H1 (cell line): ENCODE measurements around the gene DUSP1. TPM values are rescaled to one million over a fixed set of nuclear protein-coding genes. Genes with fewer than 3 reads are reported as not detected.

Experiments
- CTCF ChIA-PET: fragments of 300-600 bp; sonication (Branson Sonifier 250); formaldehyde crosslinking; loops from one replicate; lab custom pipeline; 2021; ENCODE audit not compliant: partially characterized antibody; lab: Charles Lee
- POLR2A ChIA-PET: fragments of 300-600 bp; sonication (Branson Sonifier 250); formaldehyde crosslinking; loops from one replicate; lab custom pipeline; 2021; ENCODE audit warnings: inconsistent platforms; ENCODE audit not compliant: partially characterized antibody; lab: Charles Lee
- DNase-seq, 2 experiments: peaks; one replicate each; pipeline versions ENCODE4 v3.0.0 to v3.0.0-alpha.2; 2010 to 2022; ENCODE audit warnings: low spot score in 2 of 2, low read depth in 1 of 2, mixed read lengths in 1 of 2
- FAIRE-seq: peaks from 2 replicates; lab custom pipeline; 2011; peaks lifted over from hg19 to GRCh38; lab: Jason Lieb, UNC
- H2AFZ ChIP-seq: 2 replicates; pipeline ENCODE4 v1.8.1; 2012; ENCODE audit warnings: low read length, inconsistent platforms
- H2AK5ac ChIP-seq: 2 replicates; pipeline ENCODE4 v1.6.1; 2013; ENCODE audit warnings: low read depth, low read length
- H2BK120ac ChIP-seq: replicated peaks from 2 replicates; pipeline ENCODE3; 2013; ENCODE audit warnings: low read depth, low read length, inconsistent platforms
- H2BK12ac ChIP-seq: 2 replicates; pipeline ENCODE4 v1.6.1; 2013; ENCODE audit warnings: low read depth, low read length
- H2BK15ac ChIP-seq: 2 replicates; pipeline ENCODE4 v1.6.1; 2013; ENCODE audit warnings: low read length
- H2BK20ac ChIP-seq: 2 replicates; pipeline ENCODE4 v1.6.1; 2013; ENCODE audit warnings: low read length
- H2BK5ac ChIP-seq: 2 replicates; pipeline ENCODE4 v1.6.1; 2013; ENCODE audit warnings: low read depth, low read length
- H3K14ac ChIP-seq: 2 replicates; pipeline ENCODE4 v1.6.1; 2013; ENCODE audit warnings: inconsistent platforms; ENCODE audit not compliant: insufficient read length
- H3K18ac ChIP-seq: 2 replicates; pipeline ENCODE4 v1.6.1; 2013; ENCODE audit warnings: low read length; ENCODE audit errors: extremely low read depth
- H3K23ac ChIP-seq: 2 replicates; pipeline ENCODE4 v1.6.1; 2013; ENCODE audit warnings: inconsistent platforms; ENCODE audit not compliant: insufficient read length
- H3K23me2 ChIP-seq: 2 replicates; pipeline ENCODE4 v1.6.1; 2013; ENCODE audit warnings: low read depth, low read length
- H3K27ac ChIP-seq: 2 replicates; pipeline ENCODE4 v1.6.1; 2011; ENCODE audit warnings: low read depth, low read length, inconsistent platforms
- H3K27me3 ChIP-seq, 4 experiments: replicated peaks in 1 of 4; 1 replicate in 1 of 4; 2 replicates in 3 of 4; pipeline versions ENCODE4 v1.6.1 to v1.8.1; 2011 to 2013; ENCODE audit warnings: low read length in 3 of 4, mild to moderate bottlenecking in 3 of 4, inconsistent platforms in 2 of 4, mixed read lengths in 2 of 4, moderate library complexity in 1 of 4; ENCODE audit not compliant: control insufficient read depth in 3 of 4, insufficient read depth in 3 of 4; ENCODE audit errors: extremely low read depth in 1 of 4
- H3K36me3 ChIP-seq, 4 experiments: 2 replicates each; pipeline versions ENCODE4 v1.6.1 to v1.8.1; 2011 to 2013; ENCODE audit warnings: mild to moderate bottlenecking in 4 of 4, low read length in 3 of 4, moderate library complexity in 2 of 4, control low read depth in 1 of 4, inconsistent platforms in 1 of 4; ENCODE audit not compliant: insufficient read depth in 4 of 4, control insufficient read depth in 2 of 4
- H3K4ac ChIP-seq: replicated peaks from 2 replicates; pipeline ENCODE3; 2013; ENCODE audit warnings: low read length, low read depth, mixed read lengths, inconsistent platforms; ENCODE audit not compliant: insufficient read length
- H3K4me1 ChIP-seq, 4 experiments: replicated peaks in 1 of 4; 1 replicate in 1 of 4; 2 replicates in 3 of 4; pipeline versions ENCODE4 v1.6.1 to v1.8.1; 2011 to 2013; ENCODE audit warnings: low read length in 3 of 4, inconsistent platforms in 2 of 4, mixed read lengths in 1 of 4; ENCODE audit not compliant: insufficient read depth in 4 of 4, control insufficient read depth in 3 of 4
- H3K4me2 ChIP-seq, 2 experiments: 2 replicates each; pipeline versions ENCODE4 v1.6.1 to v1.8.1; 2011 to 2013; ENCODE audit warnings: low read depth in 2 of 2, low read length in 2 of 2, control low read depth in 1 of 2, inconsistent platforms in 1 of 2, mild to moderate bottlenecking in 1 of 2; ENCODE audit not compliant: insufficient read depth in 1 of 2
- H3K4me3 ChIP-seq, 4 experiments: fragments of 200-600, 300-600 bp in 1 of 4; sonication (generic), shearing (Covaris generic), sonication (Bioruptor Twin) in 1 of 4; 2 replicates each; pipeline versions ENCODE4 v1.5.1 to v1.8.1; 2011 to 2016; ENCODE audit warnings: low read length in 4 of 4, low read depth in 3 of 4, control low read depth in 2 of 4, inconsistent platforms in 2 of 4, mild to moderate bottlenecking in 2 of 4, mixed read lengths in 1 of 4, moderate library complexity in 1 of 4; ENCODE audit not compliant: insufficient read depth in 2 of 4; ENCODE audit errors: extremely low read depth in 1 of 4
- H3K56ac ChIP-seq: replicated peaks from 2 replicates; pipeline ENCODE3; 2013; ENCODE audit warnings: low read depth, mild to moderate bottlenecking, mixed read lengths, low read length, inconsistent platforms; ENCODE audit not compliant: insufficient read length
- H3K79me1 ChIP-seq: 2 replicates; pipeline ENCODE4 v1.6.1; 2013; ENCODE audit warnings: low read depth, low read length, control low read depth
- H3K79me2 ChIP-seq, 2 experiments: 2 replicates each; pipeline versions ENCODE4 v1.6.1 to v1.8.1; 2012 to 2013; ENCODE audit warnings: low read length in 2 of 2, mild to moderate bottlenecking in 2 of 2, inconsistent platforms in 1 of 2; ENCODE audit not compliant: insufficient read depth in 2 of 2, control insufficient read depth in 1 of 2
- H3K9ac ChIP-seq, 4 experiments: replicated peaks in 1 of 4; 1 replicate in 1 of 4; 2 replicates in 3 of 4; pipeline versions ENCODE4 v1.6.1 to v1.8.1; 2011 to 2013; ENCODE audit warnings: low read depth in 3 of 4, low read length in 3 of 4, control low read depth in 2 of 4, mild to moderate bottlenecking in 2 of 4, moderate library complexity in 2 of 4, inconsistent platforms in 1 of 4; ENCODE audit errors: extremely low read depth in 1 of 4
- H3K9me3 ChIP-seq, 2 experiments: 2 replicates each; pipeline versions ENCODE4 v1.6.1 to v1.8.1; 2012 to 2013; ENCODE audit warnings: mild to moderate bottlenecking in 2 of 2, moderate library complexity in 2 of 2, control low read depth in 1 of 2, inconsistent platforms in 1 of 2, low read depth in 1 of 2, low read length in 1 of 2, mixed read lengths in 1 of 2; ENCODE audit not compliant: insufficient read depth in 2 of 2
- H4K20me1 ChIP-seq, 2 experiments: replicated peaks in 1 of 2; 2 replicates each; pipeline versions ENCODE3 to v1.8.1; 2011 to 2013; ENCODE audit warnings: inconsistent platforms in 2 of 2, low read length in 2 of 2, mild to moderate bottlenecking in 1 of 2; ENCODE audit not compliant: insufficient read depth in 2 of 2, control insufficient read depth in 1 of 2
- H4K5ac ChIP-seq: 2 replicates; pipeline ENCODE4 v1.6.1; 2013; ENCODE audit warnings: low read length, low read depth, mixed read lengths, inconsistent platforms; ENCODE audit not compliant: insufficient read length
- H4K8ac ChIP-seq: 2 replicates; pipeline ENCODE4 v1.8.0; 2013; ENCODE audit warnings: mild to moderate bottlenecking, moderate library complexity, low read length, inconsistent platforms; ENCODE audit not compliant: insufficient read depth; ENCODE audit errors: extremely low read depth
- H4K91ac ChIP-seq: replicated peaks from 2 replicates; pipeline ENCODE3; 2013; ENCODE audit warnings: low read length, mixed read lengths, inconsistent platforms; ENCODE audit not compliant: insufficient read length
- EGR1 ChIP-seq: IDR thresholded peaks from 2 replicates; pipeline ENCODE4 v1.6.1; 2011; ENCODE audit warnings: low read depth, low read length, borderline replicate concordance
- GABPA ChIP-seq: IDR thresholded peaks from 2 replicates; pipeline ENCODE4 v1.6.1; 2011; ENCODE audit warnings: mild to moderate bottlenecking, low read length, moderate library complexity, borderline replicate concordance; ENCODE audit not compliant: insufficient read depth
- KDM5A ChIP-seq: fragments of 200-600 bp; IDR thresholded peaks from 2 replicates; pipeline ENCODE4 v1.7.1; 2012; ENCODE audit warnings: mild to moderate bottlenecking, low read length, inconsistent platforms, mixed read lengths
- RAD21 ChIP-seq, 2 experiments: IDR thresholded peaks in 1 of 2; conservative IDR thresholded peaks in 1 of 2; 2 replicates each; pipeline ENCODE4 v1.6.1; 2011; ENCODE audit warnings: low read depth in 2 of 2, low read length in 2 of 2, improper control_type of control experiment in 1 of 2, inconsistent platforms in 1 of 2, mild to moderate bottlenecking in 1 of 2, moderate library complexity in 1 of 2
- SUZ12 ChIP-seq: fragments of 200-600 bp; sonication (generic); IDR thresholded peaks from 2 replicates; pipeline ENCODE4 v1.6.1; 2012; ENCODE audit warnings: mild to moderate bottlenecking, inconsistent platforms, low read length, moderate library complexity, mixed read lengths
- WGBS, 2 experiments: shearing (Covaris generic) in 1 of 2; methylation state at CpG; one replicate each; pipeline versions ENCODE4 v1.1.6 to v1.1.7; 2013 to 2015; ENCODE audit warnings: low lambda C conversion rate in 2 of 2, mixed read lengths in 2 of 2, inconsistent platforms in 1 of 2, low coverage in 1 of 2, missing lambda C conversion rate in 1 of 2; ENCODE audit not compliant: insufficient replicate concordance in 2 of 2, insufficient coverage in 1 of 2, insufficient read length in 1 of 2; ENCODE audit errors: extremely low coverage in 1 of 2, missing lambda C conversion rate in 1 of 2; 5-methylcytosine and 5-hydroxymethylcytosine counted together
- polyA plus RNA-seq, 7 experiments: library from polyadenylated mRNA; depleted of rRNA in 3 of 7; stranded (reverse) in 5 of 7; unstranded in 2 of 7; fragments of >200 nt in 5 of 7; fragments of 200-250 nt in 2 of 7; gene quantifications; 1 replicate in 5 of 7; 2 replicates in 1 of 7; 4 replicates in 1 of 7; pipeline versions ENCODE4 v1.2.1 to v1.2.3, GENCODE V29; 2011 to 2013; ENCODE audit warnings: missing spikeins in 2 of 7, mixed read lengths in 2 of 7
- total RNA-seq: library from RNA; stranded (reverse); fragmentation: NEBNext Ultra II Directional; extraction: Animal tissue kit (Norgen Biotek cat#: 25700); gene quantifications from 2 replicates; pipeline ENCODE4 v1.2.1, GENCODE V29; 2021

The DUSP1 gene
- total and polyA plus RNA-seq, 2 of the 8 experiments (the other 6 are each of a cell fraction or from before 2014, with no cell fraction given): 6.5 to 11.7 TPM

- no peaks in the 10 kb centered on the region for H3K79me1 ChIP-seq
- H2BK15ac ChIP-seq: no peak overlapping the region
- H3K79me2 ChIP-seq: no peaks in the 10 kb centered on the region
- ChIA-PET POLR2A (no interaction called here), CTCF (interaction anchor here (0.7 to 4.0 kb wide), 9 partner anchors 8 to 156 kb away, joined by 3 to 17 read pairs (median 5); no protein-coding TSS in a partner anchor)
- no peak overlapping the region for H3K14ac ChIP-seq
- H3K56ac ChIP-seq: no peak overlapping the region
- no peak overlapping the region for H3K4me2 ChIP-seq
- H2BK120ac ChIP-seq: no peak overlapping the region
- peaks cover 8% of the 10 kb centered on the region; the same call in 1 of the 2 replicates for H3K23me2 ChIP-seq
- no peaks in the 10 kb centered on the region for H3K36me3 ChIP-seq
- H3K27ac ChIP-seq: no peak overlapping the region
- H3K4me3 ChIP-seq: no peak overlapping the region
- H2BK20ac ChIP-seq: no peak overlapping the region
- H3K27me3 ChIP-seq: peaks cover 0 to 16% (median 10%) of the 10 kb centered on the region in 4 experiments; a peak in 6 of 7 replicates
- DNase-seq (no peak), FAIRE-seq (no peak)
- H2BK12ac ChIP-seq: peak overlapping the region; percentile 18; the same call in 1 of the 2 replicates
- no peaks in the 10 kb centered on the region for H4K20me1 ChIP-seq
- H2AFZ ChIP-seq: no peak overlapping the region
- no peak overlapping the region for H3K18ac ChIP-seq
- H4K91ac ChIP-seq: no peak overlapping the region
- H2BK5ac ChIP-seq: no peak overlapping the region
- no peaks in the 10 kb centered on the region for H3K9me3 ChIP-seq
- no peak overlapping the region for H3K23ac ChIP-seq
- no peak overlapping the region for H3K4ac ChIP-seq
- H3K9ac ChIP-seq: no peak overlapping the region
- H4K5ac ChIP-seq: no peak overlapping the region
- no peak overlapping the region for H2AK5ac ChIP-seq
- no peak overlapping the region for H4K8ac ChIP-seq
- peaks cover 0 to 9% (median 2%) of the 10 kb centered on the region in 4 experiments; a peak in 4 of 7 replicates for H3K4me1 ChIP-seq
- 90% methylated on average over 11 of the region's 11 CpGs; no CpG with 5 or more reads in 1 of the 2 experiments for WGBS, 2 experiments
- TF ChIP-seq KDM5A: no peak
- TF ChIP-seq GABPA: no peak
- no peak for TF ChIP-seq EGR1
- TF ChIP-seq SUZ12: no peak
- no peak for TF ChIP-seq RAD21 (IDR thresholded peaks at IDR 0.05 in 1 of 2, conservative IDR thresholded peaks at IDR 0.05 in 1 of 2; ENCODE audit: low read depth in 2 of 2, low read length in 2 of 2)
Observed at GRCh38 chr5:172775326-172776234, 4.6 kb upstream of the DUSP1 start.
